HG02798 (cell line): Measurements from ENCODE around the gene NTMT1.
A peak's percentile ranks its signal among the peaks of the same experiment; 100 is the strongest.
"Not testable (repeated sequence)": the region's sequence is repeated elsewhere in the genome, so short reads cannot be mapped to it uniquely, and the experiment has no call there.

Source experiments
- ATAC-seq: cut with Tn5 transposase; IDR thresholded peaks from one replicate; pipeline ENCODE4 v1.9.1; 2021; ENCODE audit warnings: mild to moderate bottlenecking; ENCODE audit not compliant: unreplicated experiment, poor library complexity

NTMT1 gene

DNA sequence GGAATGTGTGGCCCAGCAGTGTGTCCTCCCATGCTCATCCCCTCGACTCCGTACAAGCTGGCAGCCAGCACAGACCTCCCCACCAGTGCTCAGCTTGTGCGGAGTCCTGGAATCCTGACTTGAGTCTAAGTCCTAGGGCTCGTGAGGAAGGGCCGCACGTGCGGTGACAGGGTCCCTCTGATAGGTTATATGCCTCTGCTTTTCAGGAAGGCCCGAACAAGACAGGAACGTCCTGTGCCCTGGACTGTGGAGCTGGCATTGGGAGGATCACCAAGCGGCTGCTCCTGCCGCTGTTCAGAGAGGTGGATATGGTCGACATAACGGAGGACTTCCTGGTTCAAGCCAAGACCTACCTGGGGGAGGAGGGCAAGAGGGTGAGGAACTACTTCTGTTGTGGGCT, 7.9 kb downstream of the NTMT1 start:
- no peak for ATAC-seq

DNA sequence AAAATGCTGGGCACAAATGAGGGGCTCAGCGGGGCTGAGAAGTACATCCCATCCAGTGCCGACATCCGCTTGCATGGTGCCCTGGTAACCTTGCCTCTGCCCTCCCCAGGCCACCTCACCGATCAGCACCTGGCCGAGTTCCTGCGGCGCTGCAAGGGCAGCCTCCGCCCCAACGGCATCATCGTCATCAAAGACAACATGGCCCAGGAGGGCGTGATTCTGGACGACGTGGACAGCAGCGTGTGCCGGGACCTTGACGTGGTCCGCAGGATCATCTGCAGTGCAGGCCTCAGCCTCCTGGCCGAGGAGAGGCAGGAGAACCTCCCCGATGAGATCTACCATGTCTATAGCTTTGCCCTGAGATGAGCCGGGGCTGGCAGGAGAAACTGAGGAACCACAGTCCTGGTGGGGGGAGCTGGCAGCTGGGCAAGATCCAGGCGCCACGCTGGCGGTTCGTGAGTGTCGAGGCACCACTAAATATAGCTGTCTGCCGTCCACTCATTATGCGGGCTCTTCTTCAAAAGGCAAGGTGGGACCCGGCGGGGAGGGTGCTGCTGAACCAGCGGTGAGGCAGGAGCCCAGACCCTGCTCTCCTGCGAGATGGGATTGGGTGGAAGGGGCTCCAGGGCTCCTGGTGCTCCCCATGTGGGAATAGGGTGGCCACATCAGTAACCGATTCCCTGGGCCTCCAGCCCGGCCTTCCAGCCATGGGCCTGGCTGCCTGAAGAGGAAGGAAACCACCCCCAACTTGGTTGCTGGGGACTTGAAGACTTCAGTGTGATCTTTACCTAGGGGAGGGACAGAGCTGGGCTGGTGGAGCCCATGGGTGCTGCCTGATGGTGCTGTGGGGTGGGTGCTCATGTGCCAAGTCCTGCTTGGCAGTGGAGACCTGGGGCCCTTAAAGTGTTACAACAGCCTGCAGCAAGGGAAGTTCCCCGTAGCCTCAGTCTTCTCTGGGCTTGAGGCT, 9.4 kb downstream of the NTMT1 start:
- no peak for ATAC-seq

DNA sequence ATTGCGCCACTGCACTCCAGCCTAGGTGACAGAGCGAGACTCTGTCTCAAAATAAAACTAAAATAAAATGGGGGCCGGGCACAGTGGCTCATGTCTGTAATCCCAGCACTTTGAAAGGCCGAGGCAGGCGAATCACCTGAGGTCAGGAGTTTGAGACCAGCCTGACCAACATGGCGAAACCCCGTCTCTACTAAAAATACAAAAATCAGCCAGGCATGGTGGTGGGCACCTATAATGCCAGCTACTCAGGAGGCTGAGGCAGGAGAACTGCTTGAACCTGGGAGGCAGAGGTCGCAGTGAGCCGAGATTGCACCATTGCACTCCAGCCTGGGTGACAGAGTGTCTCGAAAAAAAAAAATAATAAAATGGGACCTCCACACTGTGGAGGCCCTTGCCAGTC, 10.4 kb downstream of the NTMT1 start:
- ATAC-seq = not testable (repeated sequence)

DNA sequence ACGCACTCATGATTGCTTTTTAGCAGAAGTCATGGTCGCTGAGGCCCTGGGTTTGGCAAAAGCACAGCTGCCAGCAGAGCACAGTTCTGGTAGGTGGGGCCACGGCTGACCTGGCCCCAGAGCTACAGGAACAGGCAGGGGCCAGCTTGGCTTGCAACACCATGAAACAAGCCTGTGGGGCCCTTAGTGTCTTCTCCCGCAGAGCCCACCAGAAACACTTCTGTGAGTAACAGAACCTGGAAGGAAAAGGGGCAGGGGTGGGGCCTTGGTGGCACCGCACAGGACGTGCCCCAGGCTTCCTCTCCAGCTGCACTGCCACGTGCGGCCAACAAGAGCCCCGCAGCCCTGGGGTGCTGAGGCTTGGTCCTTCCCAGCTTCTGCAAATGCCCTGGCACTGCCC, 11.1 kb downstream of the NTMT1 start:
- ATAC-seq = no peak

DNA sequence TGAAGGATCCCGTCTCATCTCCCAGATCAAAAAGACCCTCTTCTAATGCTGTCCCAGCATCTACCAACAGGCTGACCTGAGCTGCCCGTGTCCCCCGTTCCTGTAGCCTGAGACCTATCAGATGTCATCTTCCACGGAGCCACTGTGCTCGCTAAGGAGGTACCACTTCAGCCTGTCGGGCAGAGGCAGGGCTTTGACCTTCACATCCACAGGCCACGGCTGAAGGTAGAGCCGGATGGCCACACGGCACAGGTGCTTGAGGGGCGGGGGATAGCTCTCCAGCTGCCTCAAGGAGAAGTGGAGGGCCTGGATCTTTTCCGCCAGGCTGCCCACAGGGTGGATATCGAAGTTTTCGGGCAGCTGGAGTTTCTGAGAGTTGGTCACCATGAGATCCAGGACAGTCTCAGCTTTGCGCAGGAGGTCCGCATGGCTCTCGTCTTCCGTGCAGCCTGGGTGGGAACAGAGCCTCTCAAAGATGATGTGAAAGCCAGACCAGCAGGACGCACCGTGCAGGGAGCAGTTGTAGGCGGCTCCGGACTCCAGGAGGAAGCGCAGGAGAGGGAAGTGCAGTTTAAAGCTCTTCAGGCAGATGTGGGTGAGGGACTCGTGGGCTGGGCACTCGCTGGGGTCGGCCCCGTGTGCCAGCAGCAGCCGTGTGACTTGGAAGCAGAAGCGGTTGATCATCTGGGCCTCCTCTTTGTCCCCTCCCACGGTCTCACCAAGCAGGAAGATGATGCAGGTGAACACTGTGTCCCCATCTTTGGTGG, 11.9 kb downstream of the NTMT1 start:
- no peak for ATAC-seq

DNA sequence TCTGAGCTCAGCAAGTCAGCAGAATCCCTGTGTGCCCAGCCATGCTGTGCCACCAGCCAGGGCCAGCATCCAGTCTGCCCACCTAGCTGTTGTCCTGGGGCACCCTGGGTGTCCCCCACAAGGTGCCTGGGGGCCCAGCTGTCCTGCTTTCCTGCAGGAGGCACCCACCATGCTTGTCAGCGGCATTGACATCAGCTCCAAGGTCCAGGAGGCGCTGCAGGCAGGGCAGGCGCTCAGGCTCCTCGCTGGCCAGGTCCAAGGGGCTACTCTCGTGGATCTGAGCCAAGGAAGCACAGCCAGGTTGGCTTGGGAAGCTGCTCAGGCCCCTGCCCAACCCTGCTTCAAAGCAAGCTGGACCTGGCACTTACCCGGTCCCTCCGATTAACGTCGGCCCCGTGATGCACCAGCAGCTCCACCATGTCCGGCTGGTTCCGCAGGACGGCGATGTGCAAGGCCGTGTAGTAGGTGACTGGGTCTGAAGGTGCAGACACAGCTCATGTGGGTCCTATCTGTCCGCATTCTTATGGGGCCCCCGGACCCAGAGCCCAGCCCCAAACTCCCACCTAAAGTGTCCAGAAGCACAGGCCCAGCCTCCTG, 13.2 kb downstream of the NTMT1 start:
- ATAC-seq = no peak

DNA sequence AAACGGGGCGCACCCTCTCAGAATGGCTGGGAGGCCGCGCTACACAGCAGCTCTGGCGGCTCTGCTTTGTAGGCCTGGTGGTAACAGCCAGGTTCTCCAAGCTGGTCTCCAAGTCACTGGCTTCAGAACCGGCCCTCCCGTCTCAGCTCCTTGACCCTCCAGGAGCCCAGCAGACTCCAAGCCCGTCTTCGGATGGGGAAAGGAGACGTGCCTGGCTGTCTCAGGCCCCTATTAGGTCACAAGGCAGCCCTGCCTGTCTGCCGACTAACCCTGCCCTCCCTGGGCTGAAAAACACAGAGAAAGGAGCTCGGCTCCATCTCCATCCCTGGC, 13.8 kb downstream of the NTMT1 start:
- ATAC-seq = no peak

DNA sequence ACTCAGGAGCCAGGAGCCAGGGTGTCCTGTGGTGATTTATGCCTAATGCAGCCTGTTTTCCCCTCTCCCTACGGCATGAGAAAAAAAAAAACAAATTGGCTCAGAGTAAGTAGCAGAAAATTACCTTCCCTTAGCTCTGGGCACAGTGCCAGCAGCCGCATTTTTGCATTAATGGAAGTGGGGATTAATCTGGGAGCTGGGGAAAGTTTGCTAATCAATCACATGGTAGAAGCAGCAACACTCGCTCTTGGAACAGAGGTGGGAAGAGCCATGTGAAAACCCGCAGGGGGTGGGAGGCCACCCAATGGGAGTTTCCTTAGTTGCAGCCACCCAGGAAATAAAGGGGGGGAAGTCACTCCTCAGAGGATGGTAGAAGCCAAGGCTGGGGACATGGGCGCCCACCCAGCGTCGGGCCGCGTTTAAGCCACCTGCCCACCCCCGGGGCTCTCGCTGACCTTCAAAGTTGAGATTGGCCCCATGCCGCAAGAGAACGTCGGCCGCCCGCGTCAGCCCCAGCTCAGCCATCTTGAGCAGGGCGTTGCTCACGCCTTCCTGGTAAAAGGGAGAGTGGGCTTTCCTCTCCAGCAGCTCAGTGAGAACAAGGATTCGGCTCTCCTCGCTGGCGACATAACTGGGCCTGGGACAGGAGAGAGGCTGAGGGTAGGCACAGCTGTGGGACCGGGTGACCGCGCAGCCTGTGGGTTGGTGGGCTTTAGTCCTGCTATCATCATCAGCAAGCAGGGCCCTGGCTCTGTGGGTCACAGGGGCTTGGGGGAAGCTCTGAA, 14.3 kb downstream of the NTMT1 start:
- no peak for ATAC-seq

DNA sequence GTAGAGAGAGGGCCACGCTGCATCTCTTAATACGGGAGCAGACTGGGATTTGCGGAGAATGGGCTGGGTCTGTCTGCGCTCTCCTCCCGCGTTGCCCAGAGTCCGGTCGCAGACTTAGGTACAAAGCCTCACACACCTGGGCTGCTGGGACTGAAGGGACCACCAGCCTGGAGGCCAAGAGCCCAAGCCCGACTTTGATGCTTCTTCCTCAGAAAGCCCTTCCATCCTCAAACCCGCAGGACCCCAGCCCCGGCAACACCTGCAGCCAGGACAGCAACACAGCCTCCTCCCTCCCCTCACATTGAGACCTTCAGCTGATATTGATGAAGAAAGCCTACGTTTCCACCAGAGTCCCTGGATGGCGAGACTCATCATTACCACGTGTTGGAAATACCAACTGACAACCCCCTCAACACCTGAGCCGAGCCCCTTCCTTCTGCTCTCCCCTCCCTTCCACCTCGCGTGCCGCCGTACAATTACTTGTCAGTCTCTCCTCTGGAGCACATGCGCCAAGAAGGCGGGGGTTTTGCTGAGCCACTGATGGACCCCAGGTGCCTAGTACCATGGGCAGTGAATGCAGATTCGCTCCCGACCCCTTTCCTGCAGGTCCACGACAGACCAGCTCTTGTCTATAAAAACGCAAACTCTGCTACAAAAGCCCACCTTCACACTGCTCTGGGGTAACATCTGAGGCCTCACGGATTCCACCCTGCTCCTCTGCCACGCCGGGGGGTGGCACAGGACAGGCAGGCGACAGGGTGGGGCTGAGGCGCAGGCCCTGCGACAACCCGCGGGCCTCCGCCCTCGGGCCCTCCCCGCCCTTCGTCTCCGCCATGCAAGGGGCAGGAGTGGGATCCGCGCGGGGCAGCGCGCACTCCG, 15.1 kb downstream of the NTMT1 start:
- ATAC-seq = no peak

DNA sequence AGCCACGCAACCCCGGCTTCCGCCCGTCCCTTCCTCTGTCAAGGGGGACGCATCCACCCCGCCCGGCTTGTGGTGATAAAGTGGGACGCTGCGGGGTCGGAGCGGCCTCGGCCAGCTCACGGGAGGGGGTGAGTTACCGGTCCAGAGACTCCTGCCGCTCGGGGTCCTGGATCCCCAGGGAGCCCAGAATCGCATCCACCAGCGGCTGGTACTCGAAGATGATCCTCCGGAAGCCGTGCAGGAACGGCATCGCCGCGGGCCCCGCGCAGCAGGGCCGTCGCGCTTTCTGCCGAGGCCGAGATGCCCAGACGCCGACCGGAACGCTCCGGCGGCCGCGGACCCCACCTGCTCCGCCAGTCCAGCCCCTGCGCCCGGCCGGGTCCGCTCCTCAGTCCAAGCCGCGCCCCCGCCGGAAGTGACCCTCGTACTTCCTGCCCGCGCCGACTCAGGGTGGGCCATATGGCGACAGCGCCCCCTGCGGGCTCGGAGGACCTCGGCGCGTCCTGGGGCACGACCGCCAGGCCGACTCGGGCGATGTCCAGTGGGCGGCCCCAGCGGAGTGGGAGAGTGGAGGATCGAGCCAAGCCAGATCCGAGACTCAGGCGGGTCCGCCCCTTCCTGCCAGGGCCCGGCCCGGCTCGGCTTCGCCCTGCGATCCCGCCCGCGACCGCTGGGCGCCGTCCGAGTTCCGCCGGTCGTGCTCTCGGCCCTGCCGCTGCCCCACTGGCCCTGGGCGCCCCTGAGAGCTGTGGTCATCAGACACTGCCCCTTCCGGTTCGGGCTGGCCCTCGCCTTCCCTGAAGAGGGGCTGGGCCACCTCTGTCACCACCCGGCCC, 16.0 kb downstream of the NTMT1 start, which contains the start of gene ASB6:
Gene ASB6, minus strand, starts transcription at position 402 of the 836 bp plus-strand sequence. Its CDS starts 152 bp downstream, at position 250.
- peak; percentile 91 for ATAC-seq

DNA sequence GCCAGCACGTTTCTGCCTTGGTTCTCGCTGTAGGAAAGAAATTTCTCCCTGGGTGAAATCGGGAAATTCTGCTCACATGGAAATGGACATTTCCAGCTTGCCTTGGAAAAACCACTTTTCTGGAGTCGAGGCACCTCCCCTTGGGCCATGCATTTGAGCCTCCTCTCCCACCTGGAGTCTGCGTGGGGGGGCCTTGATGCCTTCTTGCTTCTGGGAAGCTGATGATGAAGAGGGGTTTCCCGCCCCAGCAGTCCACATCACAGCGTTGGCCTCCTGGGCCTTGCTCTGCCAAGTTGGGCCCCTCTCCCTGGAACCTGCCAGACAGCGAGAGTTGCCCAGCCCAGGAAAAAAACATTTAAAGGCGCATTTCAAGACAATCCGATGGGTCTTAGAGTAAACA, 17.7 kb downstream of the NTMT1 start:
- no peak for ATAC-seq

DNA sequence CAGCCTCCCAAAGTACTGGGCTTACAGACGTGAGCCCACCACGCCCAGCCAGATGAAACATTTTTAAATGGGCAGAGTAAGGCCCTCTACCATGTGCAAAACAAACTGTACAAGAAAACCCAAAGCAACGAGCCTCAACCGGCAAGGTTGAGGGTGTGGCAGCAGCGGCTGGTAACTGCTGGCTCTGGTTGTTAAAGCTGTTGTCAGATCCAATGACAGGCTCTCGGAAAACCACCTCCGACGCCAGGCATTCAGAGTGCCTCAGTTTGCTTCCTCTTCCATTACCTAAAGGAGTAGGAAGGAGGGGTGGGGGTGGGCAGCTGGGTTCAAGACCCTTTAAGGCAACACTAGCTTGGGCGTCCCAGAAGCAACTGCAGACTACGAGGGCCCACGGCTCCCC, 18.4 kb downstream of the NTMT1 start:
- ATAC-seq = no peak

DNA sequence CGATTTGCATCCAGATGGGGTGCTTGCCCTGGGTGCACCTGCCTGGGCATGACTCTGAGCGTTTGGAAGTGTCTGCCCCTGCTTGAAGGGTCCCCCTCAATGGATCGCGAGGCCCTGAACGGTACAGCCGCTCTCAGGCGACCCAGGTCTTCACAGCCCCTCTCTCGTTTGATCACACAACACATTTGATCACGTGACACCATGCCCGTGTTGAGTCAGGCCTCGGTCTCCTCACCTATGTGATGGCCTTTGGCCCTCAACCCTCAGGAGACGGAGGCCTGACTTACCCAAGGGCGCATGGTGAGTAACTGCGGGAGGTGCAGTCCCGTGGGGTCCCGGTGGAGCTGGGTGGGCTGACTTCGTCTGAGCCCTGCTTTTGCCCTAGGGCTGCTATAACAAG, 18.9 kb downstream of the NTMT1 start:
- no peak for ATAC-seq

DNA sequence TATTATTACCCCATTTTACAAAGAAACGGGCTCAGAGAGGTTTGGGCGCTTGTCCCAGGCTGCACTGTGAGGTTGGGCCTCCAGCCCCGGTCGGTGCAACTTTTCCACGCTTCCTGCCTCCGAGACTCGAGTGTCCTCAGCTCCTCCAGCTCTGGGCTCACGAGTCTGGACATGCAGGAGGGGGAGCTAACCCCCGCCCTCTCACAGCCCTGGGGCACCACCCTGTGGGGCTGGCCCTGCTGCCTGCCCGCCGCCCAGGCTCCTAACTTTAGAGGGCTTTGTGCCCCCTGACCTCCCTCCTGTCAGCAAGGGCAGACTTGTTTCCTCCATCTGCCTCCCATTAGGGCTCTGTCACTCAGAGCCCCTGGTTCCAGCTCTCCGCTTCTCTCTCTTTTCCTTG, 20.3 kb downstream of the NTMT1 start:
- ATAC-seq = no peak

DNA sequence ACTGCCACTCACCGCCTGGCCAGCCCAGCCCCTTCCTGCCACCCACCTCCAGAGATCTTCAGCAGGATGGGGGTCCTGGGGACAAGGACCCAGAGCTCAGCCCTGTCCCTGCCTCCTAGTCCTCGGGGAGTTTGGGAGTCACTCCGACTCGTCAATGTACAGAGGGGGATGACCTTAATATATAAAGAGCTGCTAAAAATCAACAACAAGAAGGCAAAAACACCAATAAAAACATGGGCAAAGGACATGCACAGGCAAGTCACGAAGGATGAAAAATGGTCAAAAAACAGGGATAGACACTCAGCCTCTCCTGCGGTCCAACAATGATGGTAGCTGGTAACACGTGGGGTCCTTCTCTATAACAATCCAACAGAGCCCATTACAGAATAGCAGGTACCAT, 20.7 kb downstream of the NTMT1 start:
- no peak for ATAC-seq

DNA sequence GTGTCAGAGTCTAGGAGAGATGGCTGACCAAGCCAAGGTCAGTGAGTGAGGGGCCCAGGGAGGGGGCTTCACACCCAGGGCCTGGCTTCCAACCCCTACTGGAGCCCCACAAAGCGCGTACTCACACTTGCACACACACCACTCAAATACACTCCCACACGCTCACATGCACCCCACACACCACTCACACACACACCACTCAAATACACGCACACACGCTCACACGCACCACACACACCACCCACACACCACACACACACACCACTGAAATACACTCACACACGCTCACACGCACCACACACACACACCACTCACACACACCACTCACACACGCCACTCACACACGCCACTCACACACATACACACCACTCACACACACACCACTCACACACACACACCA, 21.7 kb downstream of the NTMT1 start:
- no peak for ATAC-seq

DNA sequence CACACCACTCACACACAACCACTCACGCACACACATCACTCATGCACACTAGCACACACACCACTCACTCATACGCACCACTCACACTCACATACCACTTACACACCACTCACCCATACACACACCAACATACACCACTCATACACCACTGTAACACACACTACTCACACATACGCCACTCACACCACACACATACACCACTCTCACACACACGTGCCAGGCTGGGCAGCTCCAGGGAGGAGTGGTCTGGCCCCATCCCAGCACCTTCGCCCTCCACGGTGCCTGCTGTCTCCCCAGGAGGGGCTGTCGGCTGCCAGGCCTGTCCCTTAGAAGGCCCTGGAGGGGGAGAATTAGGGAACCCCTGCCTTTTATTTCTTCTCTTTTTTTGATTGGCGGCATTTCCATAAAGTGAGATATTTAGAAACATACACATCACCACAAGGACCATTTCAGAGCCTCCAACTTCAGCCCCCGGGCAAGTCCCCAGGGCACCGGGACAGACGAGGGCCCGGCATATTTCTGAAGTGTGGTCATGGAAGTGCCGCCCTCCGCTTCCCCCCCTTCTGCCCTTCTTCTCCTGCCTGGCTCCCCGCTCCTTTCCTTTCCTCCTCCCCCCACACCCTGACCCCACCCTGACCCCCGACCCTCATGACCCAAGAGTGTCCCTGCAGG, 22.3 kb downstream of the NTMT1 start:
- ATAC-seq = no peak

DNA sequence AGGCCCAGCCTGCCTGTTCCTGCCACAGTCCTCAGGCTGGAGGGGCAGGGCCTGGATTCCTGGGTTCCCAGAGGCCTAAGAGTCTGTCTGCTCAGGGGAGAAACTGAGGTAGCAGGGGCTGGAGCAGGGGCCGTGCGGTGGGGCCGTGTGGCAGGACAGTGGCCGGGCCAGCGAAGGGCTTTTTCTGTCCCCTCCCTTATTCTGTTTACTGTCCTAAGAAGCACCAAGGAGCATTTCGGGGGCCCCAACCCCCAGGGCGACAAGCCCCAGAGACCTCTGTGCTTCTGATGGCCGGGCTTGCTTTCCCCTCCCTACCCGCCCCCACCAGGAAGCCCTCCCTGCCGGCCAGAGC, 22.8 kb downstream of the NTMT1 start:
- ATAC-seq = no peak
